H1 (cell line): ENCODE measurements around the gene PAF1. TPM values are rescaled to one million over a fixed set of nuclear protein-coding genes. Genes with fewer than 3 reads are reported as not detected.
"Not testable (repeated sequence)": the region's sequence is repeated elsewhere in the genome, so short reads cannot be mapped to it uniquely, and the experiment has no call there.

ENCODE experiments used
- CTCF ChIA-PET: fragments of 300-600 bp; sonication (Branson Sonifier 250); formaldehyde crosslinking; loops from one replicate; lab custom pipeline; 2021; ENCODE audit not compliant: partially characterized antibody; lab: Charles Lee
- POLR2A ChIA-PET: fragments of 300-600 bp; sonication (Branson Sonifier 250); formaldehyde crosslinking; loops from one replicate; lab custom pipeline; 2021; ENCODE audit warnings: inconsistent platforms; ENCODE audit not compliant: partially characterized antibody; lab: Charles Lee
- DNase-seq, 2 experiments: peaks; one replicate each; pipeline versions ENCODE4 v3.0.0 to v3.0.0-alpha.2; 2010 to 2022; ENCODE audit warnings: low spot score in 2 of 2, low read depth in 1 of 2, mixed read lengths in 1 of 2
- FAIRE-seq: peaks from 2 replicates; lab custom pipeline; 2011; peaks lifted over from hg19 to GRCh38; lab: Jason Lieb, UNC
- H2AFZ ChIP-seq: 2 replicates; pipeline ENCODE4 v1.8.1; 2012; ENCODE audit warnings: low read length, inconsistent platforms
- H2AK5ac ChIP-seq: 2 replicates; pipeline ENCODE4 v1.6.1; 2013; ENCODE audit warnings: low read depth, low read length
- H2BK120ac ChIP-seq: replicated peaks from 2 replicates; pipeline ENCODE3; 2013; ENCODE audit warnings: low read depth, low read length, inconsistent platforms
- H2BK12ac ChIP-seq: 2 replicates; pipeline ENCODE4 v1.6.1; 2013; ENCODE audit warnings: low read depth, low read length
- H2BK15ac ChIP-seq: 2 replicates; pipeline ENCODE4 v1.6.1; 2013; ENCODE audit warnings: low read length
- H2BK20ac ChIP-seq: 2 replicates; pipeline ENCODE4 v1.6.1; 2013; ENCODE audit warnings: low read length
- H2BK5ac ChIP-seq: 2 replicates; pipeline ENCODE4 v1.6.1; 2013; ENCODE audit warnings: low read depth, low read length
- H3K14ac ChIP-seq: 2 replicates; pipeline ENCODE4 v1.6.1; 2013; ENCODE audit warnings: inconsistent platforms; ENCODE audit not compliant: insufficient read length
- H3K18ac ChIP-seq: 2 replicates; pipeline ENCODE4 v1.6.1; 2013; ENCODE audit warnings: low read length; ENCODE audit errors: extremely low read depth
- H3K23ac ChIP-seq: 2 replicates; pipeline ENCODE4 v1.6.1; 2013; ENCODE audit warnings: inconsistent platforms; ENCODE audit not compliant: insufficient read length
- H3K23me2 ChIP-seq: 2 replicates; pipeline ENCODE4 v1.6.1; 2013; ENCODE audit warnings: low read depth, low read length
- H3K27ac ChIP-seq: 2 replicates; pipeline ENCODE4 v1.6.1; 2011; ENCODE audit warnings: low read depth, low read length, inconsistent platforms
- H3K27me3 ChIP-seq, 4 experiments: replicated peaks in 1 of 4; 1 replicate in 1 of 4; 2 replicates in 3 of 4; pipeline versions ENCODE4 v1.6.1 to v1.8.1; 2011 to 2013; ENCODE audit warnings: low read length in 3 of 4, mild to moderate bottlenecking in 3 of 4, inconsistent platforms in 2 of 4, mixed read lengths in 2 of 4, moderate library complexity in 1 of 4; ENCODE audit not compliant: control insufficient read depth in 3 of 4, insufficient read depth in 3 of 4; ENCODE audit errors: extremely low read depth in 1 of 4
- H3K36me3 ChIP-seq, 4 experiments: 2 replicates each; pipeline versions ENCODE4 v1.6.1 to v1.8.1; 2011 to 2013; ENCODE audit warnings: mild to moderate bottlenecking in 4 of 4, low read length in 3 of 4, moderate library complexity in 2 of 4, control low read depth in 1 of 4, inconsistent platforms in 1 of 4; ENCODE audit not compliant: insufficient read depth in 4 of 4, control insufficient read depth in 2 of 4
- H3K4ac ChIP-seq: replicated peaks from 2 replicates; pipeline ENCODE3; 2013; ENCODE audit warnings: low read length, low read depth, mixed read lengths, inconsistent platforms; ENCODE audit not compliant: insufficient read length
- H3K4me1 ChIP-seq, 4 experiments: replicated peaks in 1 of 4; 1 replicate in 1 of 4; 2 replicates in 3 of 4; pipeline versions ENCODE4 v1.6.1 to v1.8.1; 2011 to 2013; ENCODE audit warnings: low read length in 3 of 4, inconsistent platforms in 2 of 4, mixed read lengths in 1 of 4; ENCODE audit not compliant: insufficient read depth in 4 of 4, control insufficient read depth in 3 of 4
- H3K4me2 ChIP-seq, 2 experiments: 2 replicates each; pipeline versions ENCODE4 v1.6.1 to v1.8.1; 2011 to 2013; ENCODE audit warnings: low read depth in 2 of 2, low read length in 2 of 2, control low read depth in 1 of 2, inconsistent platforms in 1 of 2, mild to moderate bottlenecking in 1 of 2; ENCODE audit not compliant: insufficient read depth in 1 of 2
- H3K4me3 ChIP-seq, 4 experiments: fragments of 200-600, 300-600 bp in 1 of 4; sonication (generic), shearing (Covaris generic), sonication (Bioruptor Twin) in 1 of 4; 2 replicates each; pipeline versions ENCODE4 v1.5.1 to v1.8.1; 2011 to 2016; ENCODE audit warnings: low read length in 4 of 4, low read depth in 3 of 4, control low read depth in 2 of 4, inconsistent platforms in 2 of 4, mild to moderate bottlenecking in 2 of 4, mixed read lengths in 1 of 4, moderate library complexity in 1 of 4; ENCODE audit not compliant: insufficient read depth in 2 of 4; ENCODE audit errors: extremely low read depth in 1 of 4
- H3K56ac ChIP-seq: replicated peaks from 2 replicates; pipeline ENCODE3; 2013; ENCODE audit warnings: low read depth, mild to moderate bottlenecking, mixed read lengths, low read length, inconsistent platforms; ENCODE audit not compliant: insufficient read length
- H3K79me1 ChIP-seq: 2 replicates; pipeline ENCODE4 v1.6.1; 2013; ENCODE audit warnings: low read depth, low read length, control low read depth
- H3K79me2 ChIP-seq, 2 experiments: 2 replicates each; pipeline versions ENCODE4 v1.6.1 to v1.8.1; 2012 to 2013; ENCODE audit warnings: low read length in 2 of 2, mild to moderate bottlenecking in 2 of 2, inconsistent platforms in 1 of 2; ENCODE audit not compliant: insufficient read depth in 2 of 2, control insufficient read depth in 1 of 2
- H3K9ac ChIP-seq, 4 experiments: replicated peaks in 1 of 4; 1 replicate in 1 of 4; 2 replicates in 3 of 4; pipeline versions ENCODE4 v1.6.1 to v1.8.1; 2011 to 2013; ENCODE audit warnings: low read depth in 3 of 4, low read length in 3 of 4, control low read depth in 2 of 4, mild to moderate bottlenecking in 2 of 4, moderate library complexity in 2 of 4, inconsistent platforms in 1 of 4; ENCODE audit errors: extremely low read depth in 1 of 4
- H3K9me3 ChIP-seq, 2 experiments: 2 replicates each; pipeline versions ENCODE4 v1.6.1 to v1.8.1; 2012 to 2013; ENCODE audit warnings: mild to moderate bottlenecking in 2 of 2, moderate library complexity in 2 of 2, control low read depth in 1 of 2, inconsistent platforms in 1 of 2, low read depth in 1 of 2, low read length in 1 of 2, mixed read lengths in 1 of 2; ENCODE audit not compliant: insufficient read depth in 2 of 2
- H4K20me1 ChIP-seq, 2 experiments: replicated peaks in 1 of 2; 2 replicates each; pipeline versions ENCODE3 to v1.8.1; 2011 to 2013; ENCODE audit warnings: inconsistent platforms in 2 of 2, low read length in 2 of 2, mild to moderate bottlenecking in 1 of 2; ENCODE audit not compliant: insufficient read depth in 2 of 2, control insufficient read depth in 1 of 2
- H4K5ac ChIP-seq: 2 replicates; pipeline ENCODE4 v1.6.1; 2013; ENCODE audit warnings: low read length, low read depth, mixed read lengths, inconsistent platforms; ENCODE audit not compliant: insufficient read length
- H4K8ac ChIP-seq: 2 replicates; pipeline ENCODE4 v1.8.0; 2013; ENCODE audit warnings: mild to moderate bottlenecking, moderate library complexity, low read length, inconsistent platforms; ENCODE audit not compliant: insufficient read depth; ENCODE audit errors: extremely low read depth
- H4K91ac ChIP-seq: replicated peaks from 2 replicates; pipeline ENCODE3; 2013; ENCODE audit warnings: low read length, mixed read lengths, inconsistent platforms; ENCODE audit not compliant: insufficient read length
- WGBS, 2 experiments: shearing (Covaris generic) in 1 of 2; methylation state at CpG; one replicate each; pipeline versions ENCODE4 v1.1.6 to v1.1.7; 2013 to 2015; ENCODE audit warnings: low lambda C conversion rate in 2 of 2, mixed read lengths in 2 of 2, inconsistent platforms in 1 of 2, low coverage in 1 of 2, missing lambda C conversion rate in 1 of 2; ENCODE audit not compliant: insufficient replicate concordance in 2 of 2, insufficient coverage in 1 of 2, insufficient read length in 1 of 2; ENCODE audit errors: extremely low coverage in 1 of 2, missing lambda C conversion rate in 1 of 2; 5-methylcytosine and 5-hydroxymethylcytosine counted together
- polyA plus RNA-seq, 7 experiments: library from polyadenylated mRNA; depleted of rRNA in 3 of 7; stranded (reverse) in 5 of 7; unstranded in 2 of 7; fragments of >200 nt in 5 of 7; fragments of 200-250 nt in 2 of 7; gene quantifications; 1 replicate in 5 of 7; 2 replicates in 1 of 7; 4 replicates in 1 of 7; pipeline versions ENCODE4 v1.2.1 to v1.2.3, GENCODE V29; 2011 to 2013; ENCODE audit warnings: missing spikeins in 2 of 7, mixed read lengths in 2 of 7
- total RNA-seq: library from RNA; stranded (reverse); fragmentation: NEBNext Ultra II Directional; extraction: Animal tissue kit (Norgen Biotek cat#: 25700); gene quantifications from 2 replicates; pipeline ENCODE4 v1.2.1, GENCODE V29; 2021

PAF1 gene
- total and polyA plus RNA-seq, 2 of the 8 experiments (the other 6 are each of a cell fraction or from before 2014, with no cell fraction given), result 31.4 to 58.6 TPM

DNA sequence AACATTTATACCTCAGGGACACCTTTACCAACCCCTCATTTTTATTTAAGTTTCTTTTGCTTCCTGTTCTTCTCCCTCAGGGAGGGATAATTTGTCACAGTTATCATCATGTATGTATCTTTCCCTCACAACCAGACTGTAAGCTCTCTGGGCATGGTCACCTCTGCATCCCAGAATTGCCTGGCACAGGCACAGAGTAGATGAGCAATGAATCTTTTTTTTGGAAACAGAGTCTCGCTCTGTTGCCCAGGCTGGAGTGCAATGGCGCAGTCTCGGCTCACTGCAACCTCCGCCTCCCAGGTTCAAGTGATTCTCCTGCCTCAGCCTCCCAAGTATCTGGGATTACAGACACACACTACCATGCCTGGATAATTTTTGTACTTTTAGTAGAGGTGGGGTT, 11.5 kb downstream of the PAF1 start:
- POLR2A ChIA-PET, result interaction anchor here (1.6 to 4.3 kb wide), 2 partner anchors 12 to 32 kb away, joined by 4 to 20 read pairs; partner anchors contain the start of genes MED29, PAF1 and PLEKHG2
- H3K36me3 ChIP-seq, result peaks cover 44 to 86% (median 69%) of the 10 kb centered on the region in 4 experiments
- H3K4me2 ChIP-seq, H3K4me3 ChIP-seq, H2AFZ ChIP-seq, H3K18ac ChIP-seq, CTCF ChIA-PET, H3K56ac ChIP-seq, H4K91ac ChIP-seq, H3K9me3 ChIP-seq, FAIRE-seq, H3K79me2 ChIP-seq, H3K79me1 ChIP-seq, H2AK5ac ChIP-seq, H2BK20ac ChIP-seq, H2BK120ac ChIP-seq, H3K23ac ChIP-seq, H4K8ac ChIP-seq, H4K5ac ChIP-seq, H4K20me1 ChIP-seq, H3K4me1 ChIP-seq, H2BK15ac ChIP-seq, H2BK12ac ChIP-seq, H3K9ac ChIP-seq, H2BK5ac ChIP-seq, H3K14ac ChIP-seq, H3K27me3 ChIP-seq, H3K27ac ChIP-seq, H3K23me2 ChIP-seq, DNase-seq, H3K4ac ChIP-seq: not testable (repeated sequence)
- WGBS, 2 experiments, result 95% methylated on average over 3 of the region's 4 CpGs; no CpG with 5 or more reads in 1 of the 2 experiments
